ENCODE data around the gene AP5B1. TPM values are rescaled to one million over a fixed set of nuclear protein-coding genes. Genes with fewer than 3 reads are reported as not detected.

Gene AP5B1
- total and polyA plus RNA-seq, 2 experiments from 2014 or later: 3.1 to 16.1 TPM

- no peak overlapping the region for H3K4me3 ChIP-seq
- H2AFZ ChIP-seq: no peak overlapping the region
- ATAC-seq (no peak), DNase-seq (ENCODE audit: low spot score) (no peak)
- H3K27me3 ChIP-seq (ENCODE audit: insufficient read depth): peaks cover 26% of the 10 kb centered on the region
- Mint-ChIP-seq H3K4me1 (peaks cover 6% of the 10 kb centered on the region; the same call in 1 of the 3 replicates), H3K36me3 (ENCODE audit: low read depth) (peaks cover 3% of the 10 kb centered on the region; the same call in 1 of the 3 replicates), H3K9me3 (no peaks in the 10 kb centered on the region; the same call in 2 of the 3 replicates), H3K27me3 (ENCODE audit: insufficient read depth, low read depth, poor library complexity) (peaks cover 28% of the 10 kb centered on the region), H3K27ac (no peak overlapping the region), H3K4me3 (no peak overlapping the region)
- H3K9me2 ChIP-seq (ENCODE audit: insufficient read depth): no peaks in the 10 kb centered on the region
- no peaks in the 10 kb centered on the region for H3K36me3 ChIP-seq (ENCODE audit: insufficient read depth)
- H3K79me2 ChIP-seq (replicated peaks; ENCODE audit: insufficient read depth): no peaks in the 10 kb centered on the region
- H3K4me1 ChIP-seq (ENCODE audit: insufficient read depth): no peaks in the 10 kb centered on the region; the same call in 1 of the 2 replicates
- no peak overlapping the region for H3K4me2 ChIP-seq
- no peak overlapping the region for H3K27ac ChIP-seq (ENCODE audit: low read depth)
- H4K20me1 ChIP-seq (replicated peaks; ENCODE audit: insufficient read depth): no peaks in the 10 kb centered on the region
- TF ChIP-seq NANOG (IDR thresholded peaks at IDR 0.05; ENCODE audit: borderline replicate concordance) (no peak), ZNF462 (CRISPR knock-in tag; IDR thresholded peaks at IDR 0.05) (no peak), CTCF (conservative IDR thresholded peaks at IDR 0.05; ENCODE audit: low read depth in 2 of 2) (no peak), EZH2phosphoT487 (IDR thresholded peaks at IDR 0.05; ENCODE audit: unreplicated experiment) (no peak), ZNF331 (CRISPR knock-in tag; IDR thresholded peaks at IDR 0.05; ENCODE audit: low read depth) (no peak), JUNB (IDR thresholded peaks at IDR 0.05; ENCODE audit: unreplicated experiment) (no peak), ZNF114 (CRISPR knock-in tag; IDR thresholded peaks at IDR 0.05) (no peak), REST (IDR thresholded peaks at IDR 0.05; ENCODE audit: unreplicated experiment) (no peak), CREB1 (CRISPR knock-in tag; IDR thresholded peaks at IDR 0.05; ENCODE audit: low read depth) (no peak)
- 0 out of 2 replicates have a peak, but pooled peaks cover 5% of the 10 kb centered on the region for H3F3A ChIP-seq (replicated peaks; ENCODE audit: low read depth)
Observed at GRCh38 chr11:65778431-65778900, 2.3 kb downstream of the AP5B1 start.

All from GM23338 (cell line).